ENCODE data around the gene SPG11. TPM values are rescaled to one million over a fixed set of nuclear protein-coding genes. Genes with fewer than 3 reads are reported as not detected.

The SPG11 gene
- total and polyA plus RNA-seq, 10 of the 15 experiments (the other 5 are each of a cell fraction or from before 2014, with no cell fraction given): 22.1 to 85.1 (median 47.2) TPM

- TF ChIP-seq PBX3 (IDR thresholded peaks at IDR 0.05; ENCODE audit: insufficient replicate concordance, low read depth, low read length): peak; percentile 6
- TF ChIP-seq CBFB (IDR thresholded peaks at IDR 0.05; ENCODE audit: low read depth): 0 out of 2 replicates have a peak, but pooled peaks have one; percentile 13
- TF ChIP-seq CUX1 (IDR thresholded peaks at IDR 0.05; ENCODE audit: insufficient replicate concordance, low read depth, low read length): no peak
- no peak for TF ChIP-seq PAX8 (IDR thresholded peaks at IDR 0.05)
- TF ChIP-seq BCL11A (IDR thresholded peaks at IDR 0.05; ENCODE audit: low read depth, low read length): no peak
- no peak for TF ChIP-seq SREBF1 (IDR thresholded peaks at IDR 0.05; ENCODE audit: low read length)
- no peak for TF ChIP-seq EZH2 (IDR thresholded peaks at IDR 0.05; ENCODE audit: borderline replicate concordance, control insufficient read depth, low read depth, low read length)
- no peak for TF ChIP-seq CEBPZ (IDR thresholded peaks at IDR 0.05; ENCODE audit: low read depth, low read length)
- no peak for TF ChIP-seq E2F8 (IDR thresholded peaks at IDR 0.05; ENCODE audit: low read depth, partially characterized antibody)
- TF ChIP-seq DPF2 (IDR thresholded peaks at IDR 0.05): no peak
- TF ChIP-seq NR2C2 (IDR thresholded peaks at IDR 0.05; ENCODE audit: borderline replicate concordance, control insufficient read depth, insufficient read length, low read depth): no peak
- 0 out of 2 replicates have a peak, but pooled peaks have one; percentile 8 for TF ChIP-seq BACH1 (IDR thresholded peaks at IDR 0.05; ENCODE audit: borderline replicate concordance)
- no peak for TF ChIP-seq SUPT20H (IDR thresholded peaks at IDR 0.05; ENCODE audit: borderline replicate concordance, control insufficient read depth, low read depth, low read length)
- no peak for TF ChIP-seq NFXL1 (IDR thresholded peaks at IDR 0.05; ENCODE audit: borderline replicate concordance)
These were observed 127.0 kb downstream of the SPG11 start (continued) for GRCh38 chr15:44536302-44536961.
